ENCODE results near the gene PEDS1.

- TF ChIP-seq OVOL2 (CRISPR knock-in tag; IDR thresholded peaks at IDR 0.05; ENCODE audit: borderline replicate concordance): no peak
- TF ChIP-seq TP53 (CRISPR knock-in tag; IDR thresholded peaks at IDR 0.05): no peak
- TF ChIP-seq, protein P1, sequence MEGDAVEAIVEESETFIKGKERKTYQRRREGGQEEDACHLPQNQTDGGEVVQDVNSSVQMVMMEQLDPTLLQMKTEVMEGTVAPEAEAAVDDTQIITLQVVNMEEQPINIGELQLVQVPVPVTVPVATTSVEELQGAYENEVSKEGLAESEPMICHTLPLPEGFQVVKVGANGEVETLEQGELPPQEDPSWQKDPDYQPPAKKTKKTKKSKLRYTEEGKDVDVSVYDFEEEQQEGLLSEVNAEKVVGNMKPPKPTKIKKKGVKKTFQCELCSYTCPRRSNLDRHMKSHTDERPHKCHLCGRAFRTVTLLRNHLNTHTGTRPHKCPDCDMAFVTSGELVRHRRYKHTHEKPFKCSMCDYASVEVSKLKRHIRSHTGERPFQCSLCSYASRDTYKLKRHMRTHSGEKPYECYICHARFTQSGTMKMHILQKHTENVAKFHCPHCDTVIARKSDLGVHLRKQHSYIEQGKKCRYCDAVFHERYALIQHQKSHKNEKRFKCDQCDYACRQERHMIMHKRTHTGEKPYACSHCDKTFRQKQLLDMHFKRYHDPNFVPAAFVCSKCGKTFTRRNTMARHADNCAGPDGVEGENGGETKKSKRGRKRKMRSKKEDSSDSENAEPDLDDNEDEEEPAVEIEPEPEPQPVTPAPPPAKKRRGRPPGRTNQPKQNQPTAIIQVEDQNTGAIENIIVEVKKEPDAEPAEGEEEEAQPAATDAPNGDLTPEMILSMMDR (IDR thresholded peaks at IDR 0.05): peak; percentile 98
- TF ChIP-seq, protein P2, sequence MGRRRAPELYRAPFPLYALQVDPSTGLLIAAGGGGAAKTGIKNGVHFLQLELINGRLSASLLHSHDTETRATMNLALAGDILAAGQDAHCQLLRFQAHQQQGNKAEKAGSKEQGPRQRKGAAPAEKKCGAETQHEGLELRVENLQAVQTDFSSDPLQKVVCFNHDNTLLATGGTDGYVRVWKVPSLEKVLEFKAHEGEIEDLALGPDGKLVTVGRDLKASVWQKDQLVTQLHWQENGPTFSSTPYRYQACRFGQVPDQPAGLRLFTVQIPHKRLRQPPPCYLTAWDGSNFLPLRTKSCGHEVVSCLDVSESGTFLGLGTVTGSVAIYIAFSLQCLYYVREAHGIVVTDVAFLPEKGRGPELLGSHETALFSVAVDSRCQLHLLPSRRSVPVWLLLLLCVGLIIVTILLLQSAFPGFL (CRISPR knock-in tag; IDR thresholded peaks at IDR 0.05; ENCODE audit: borderline replicate concordance): peak; percentile 21; the same call in 1 of the 2 replicates
- TF ChIP-seq E2F4 (CRISPR knock-in tag; IDR thresholded peaks at IDR 0.05; ENCODE audit: borderline replicate concordance, low read depth): no peak
Observed at GRCh38 chr20:50186151-50186885, 32.8 kb upstream of the PEDS1 start.
